HG03575 (cell line): ENCODE measurements around the gene POLN.

Experiments used
- ATAC-seq: cut with Tn5 transposase; IDR thresholded peaks from one replicate; pipeline ENCODE4 v1.9.1; 2021; ENCODE audit not compliant: unreplicated experiment, insufficient number of reproducible peaks, low FRiP score; ENCODE audit errors: extremely low read depth

Gene POLN

GRCh38 chr4:2141762-2142451, 100.0 kb downstream of the POLN start:
- ATAC-seq: no peak

DNA sequence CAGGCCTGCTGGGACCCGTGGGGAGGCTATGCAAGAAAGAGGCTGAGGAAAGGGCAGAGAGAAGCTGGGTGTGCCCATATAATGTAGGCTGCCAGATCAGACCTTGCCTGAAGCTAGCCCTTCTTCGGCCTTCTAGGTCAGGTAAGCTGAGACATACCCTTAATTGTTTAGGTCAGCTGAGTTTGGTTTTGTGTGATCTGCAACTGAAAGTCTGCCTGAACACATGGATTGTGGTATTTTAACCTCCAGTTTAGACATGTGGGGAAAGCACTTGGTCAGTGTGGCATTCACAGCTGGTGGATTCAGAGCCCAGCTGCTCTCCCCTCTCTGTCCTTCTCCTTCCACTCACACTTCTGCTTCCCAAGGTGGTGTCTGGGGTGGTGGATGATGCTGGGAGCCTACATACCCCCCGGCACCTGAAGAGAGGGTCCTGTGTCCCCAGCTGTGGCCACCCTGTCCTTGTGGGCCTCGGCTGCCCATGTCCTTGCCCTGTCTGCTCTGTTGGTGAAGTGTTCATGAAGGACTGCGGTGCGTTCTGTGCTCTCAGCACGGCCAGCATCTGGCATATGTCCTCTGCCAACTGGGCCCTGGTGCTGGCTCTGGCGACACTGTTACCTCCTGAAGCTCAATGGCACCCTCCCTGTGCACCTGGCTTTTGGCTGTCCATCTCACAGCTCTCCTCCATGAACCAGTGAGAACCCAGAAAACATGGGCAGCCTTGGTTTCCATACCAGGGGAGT, 100.7 kb downstream of the POLN start:
- ATAC-seq: no peak

DNA sequence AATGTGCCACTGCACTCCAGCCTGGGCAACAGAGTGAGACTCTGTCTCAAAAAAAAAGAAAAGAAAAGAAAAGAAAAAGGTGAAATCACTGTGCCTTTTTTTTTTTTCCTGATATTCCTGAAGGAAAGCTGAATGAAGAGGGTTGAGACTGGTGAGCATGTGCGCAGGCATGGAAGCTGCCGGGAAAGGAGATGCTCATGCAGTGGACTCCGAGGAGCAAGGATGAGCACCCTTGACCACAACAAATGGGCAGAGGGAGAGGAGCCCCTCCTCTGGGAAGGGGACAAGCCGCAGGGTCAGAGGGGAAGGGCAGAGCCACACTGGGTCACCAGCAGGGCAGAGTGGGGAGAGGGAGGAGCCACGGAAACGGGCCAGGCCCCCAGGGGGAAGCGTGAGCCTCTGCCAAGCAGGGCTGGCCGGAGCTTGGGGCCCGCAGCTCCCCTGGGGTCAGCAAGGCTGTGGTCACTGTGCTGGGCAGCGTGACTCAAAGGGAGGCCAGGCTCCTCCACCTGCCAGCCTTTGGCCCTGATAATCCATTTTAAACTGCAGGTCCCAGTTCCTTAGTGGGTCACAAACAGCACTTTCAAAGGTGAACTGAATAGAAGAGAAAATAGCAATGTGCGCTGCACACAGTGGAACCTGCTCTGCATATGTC, 102.9 kb downstream of the POLN start:
- no peak for ATAC-seq

- ATAC-seq: no peak
Measured at GRCh38 chr4:2136726-2137125, 105.2 kb downstream of the POLN start.

GRCh38 chr4:2135083-2135482, 106.8 kb downstream of the POLN start:
- ATAC-seq: no peak

DNA sequence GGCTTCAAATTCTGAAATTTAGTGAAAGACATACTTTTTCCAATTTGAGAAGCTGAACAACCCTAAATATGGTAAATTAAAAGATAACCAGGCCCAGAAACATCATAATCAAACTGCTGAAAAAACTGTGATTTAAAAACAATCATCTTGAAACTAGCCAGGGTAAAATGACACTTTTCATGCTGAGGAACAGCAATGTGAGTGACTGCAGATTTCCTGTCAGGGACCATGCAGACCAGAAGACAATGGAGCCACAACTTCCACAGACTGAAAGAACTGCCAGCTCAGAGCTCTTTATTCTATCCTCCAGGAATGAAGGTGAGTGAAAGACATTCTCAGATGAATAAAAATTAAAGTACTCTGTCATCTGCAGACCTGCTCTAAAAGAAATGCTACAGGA, 109.5 kb downstream of the POLN start:
- no peak for ATAC-seq

DNA sequence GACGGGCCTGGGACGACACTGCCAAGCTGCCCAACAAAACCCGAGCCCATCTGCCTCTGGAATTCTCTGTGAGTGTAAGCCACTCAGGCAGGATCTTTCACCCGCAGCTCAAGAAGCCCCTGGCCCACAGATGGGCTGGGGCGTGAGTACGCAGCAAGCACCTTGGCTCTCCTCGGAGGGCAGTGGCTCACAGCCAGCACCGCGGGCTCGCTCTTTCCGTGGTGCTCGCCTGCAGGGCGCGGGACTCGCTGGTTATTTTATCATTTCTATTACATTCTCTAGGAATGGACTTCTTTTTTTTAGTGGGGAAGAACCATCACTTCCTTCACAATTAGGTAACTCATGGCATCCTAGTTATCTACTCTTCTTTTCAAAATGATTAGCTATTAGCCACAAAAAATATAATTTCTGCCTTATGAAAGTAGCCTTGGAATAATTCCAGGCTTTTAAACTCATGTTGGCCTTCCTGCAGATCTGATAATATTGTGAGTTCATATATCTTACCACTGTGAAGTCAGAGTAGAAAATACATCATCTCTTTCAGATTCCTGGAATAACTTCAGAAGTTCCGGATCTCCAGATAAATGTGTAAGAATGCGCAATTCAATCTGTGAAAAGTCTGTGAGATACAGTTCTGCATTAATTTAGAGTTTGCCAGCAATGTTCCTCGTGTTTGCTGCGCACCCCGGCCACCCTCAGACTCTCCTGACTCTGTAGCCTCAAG, 114.2 kb downstream of the POLN start:
- ATAC-seq: no peak

DNA sequence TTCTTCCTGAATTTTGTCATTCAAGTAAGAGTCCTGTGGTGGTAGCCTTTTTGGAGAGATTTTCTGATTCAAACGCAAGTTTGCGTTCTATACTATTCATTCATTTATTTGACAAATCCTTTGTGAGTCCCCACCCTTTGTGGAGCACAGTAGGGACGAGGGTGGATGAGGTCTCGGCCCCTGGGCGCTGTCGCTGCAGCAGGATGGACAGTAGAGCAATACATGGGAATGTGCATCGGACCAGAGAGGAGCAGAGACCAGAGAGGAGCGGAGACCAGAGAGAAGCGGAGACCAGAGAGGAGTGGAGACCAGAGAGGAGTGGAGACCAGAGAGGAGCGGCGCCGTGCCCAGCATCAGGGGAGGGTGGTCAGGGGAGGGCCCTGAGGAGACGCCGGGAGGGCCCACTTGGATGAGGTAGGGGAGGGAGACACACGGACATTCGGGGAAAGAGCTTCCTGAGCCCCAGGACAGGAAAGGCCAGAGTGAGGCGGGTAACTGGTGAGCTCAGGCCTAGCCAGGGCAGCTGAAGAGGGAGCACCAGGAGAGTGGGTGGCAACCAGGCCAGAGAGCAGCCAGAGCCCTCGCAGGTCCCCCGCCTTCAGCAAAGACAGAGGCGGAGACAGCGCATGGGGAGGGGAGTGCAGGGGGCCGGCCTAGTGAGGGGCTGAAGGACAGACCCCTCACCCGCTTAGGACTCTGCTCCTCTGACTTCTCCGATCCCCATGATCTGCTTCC, 115.4 kb downstream of the POLN start:
- no peak for ATAC-seq

- no peak for ATAC-seq
Measured at GRCh38 chr4:2125831-2126230, 116.1 kb downstream of the POLN start.

DNA sequence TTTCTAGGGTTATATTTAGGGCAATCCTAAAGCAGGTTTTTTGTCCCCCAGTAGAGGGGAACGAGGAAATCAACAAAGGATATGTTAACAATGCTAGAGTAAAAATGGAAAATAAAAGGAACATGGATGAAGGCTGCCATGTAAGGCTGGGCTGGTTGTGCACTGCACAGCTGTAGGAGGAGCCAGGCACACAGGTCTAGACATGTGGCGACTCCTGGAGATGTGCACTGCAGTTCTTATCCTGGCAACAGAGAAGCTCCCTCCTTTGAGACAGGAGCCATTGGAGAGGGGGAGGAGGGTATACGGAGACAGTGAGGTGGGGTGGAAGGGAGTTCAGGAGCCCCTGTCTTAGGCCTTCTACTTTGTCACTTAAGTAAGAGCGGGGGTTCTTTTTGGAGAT, 116.9 kb downstream of the POLN start:
- ATAC-seq: no peak

DNA sequence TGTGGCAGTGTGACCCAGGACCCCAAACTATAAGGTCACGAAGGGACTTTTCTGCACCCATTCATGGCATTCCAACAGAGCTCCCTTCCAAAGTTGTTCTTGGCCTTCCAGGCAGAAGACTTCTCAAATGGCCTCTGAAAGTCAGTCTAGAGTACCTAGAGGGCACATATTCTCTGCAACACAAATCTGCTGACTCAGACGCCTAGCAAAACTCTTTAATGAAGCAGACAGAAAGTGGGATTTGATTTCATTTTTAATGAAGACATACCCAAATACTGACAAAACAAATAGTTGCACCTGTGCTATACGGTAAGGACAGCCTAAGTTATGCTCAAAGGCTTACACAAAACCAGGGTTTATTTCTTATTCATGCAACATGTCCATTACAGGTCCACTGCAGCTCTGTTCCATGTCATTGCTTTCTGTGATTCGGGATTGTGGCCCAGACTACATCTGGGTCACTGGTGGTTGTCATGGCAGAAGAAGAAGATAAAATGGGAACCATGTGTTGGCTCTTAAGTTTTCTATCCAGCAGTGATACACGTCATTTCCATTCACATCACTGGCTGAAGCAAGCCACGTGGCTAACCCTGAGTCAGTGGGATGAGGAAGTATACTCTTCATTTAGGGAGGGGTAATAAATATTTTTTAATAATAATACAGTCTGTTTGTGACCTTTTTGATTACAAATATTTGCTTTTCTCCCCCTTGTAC, 125.1 kb downstream of the POLN start:
- no peak for ATAC-seq

DNA sequence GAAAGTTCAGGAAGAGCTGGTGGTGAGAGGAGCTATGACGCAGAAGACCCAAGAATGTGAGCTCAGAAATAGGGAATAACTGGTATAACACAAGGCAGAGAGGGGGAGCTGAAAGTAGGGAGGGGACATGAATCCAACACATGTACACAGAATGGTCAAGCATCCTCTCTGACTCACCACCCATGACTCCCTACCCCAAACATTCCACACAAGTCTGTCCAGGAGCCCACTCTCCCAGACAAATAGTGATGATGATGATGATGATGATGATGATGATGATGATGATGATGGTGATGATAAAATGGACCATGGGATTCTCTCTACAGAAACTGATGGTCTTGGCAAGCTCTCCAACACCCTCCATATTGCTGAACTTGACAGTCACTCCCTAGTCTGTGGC, 136.4 kb downstream of the POLN start:
- no peak for ATAC-seq

GRCh38 chr4:2104556-2105345, 137.2 kb downstream of the POLN start:
- no peak for ATAC-seq

- ATAC-seq: no peak
Measured at GRCh38 chr4:2103843-2104547, 137.9 kb downstream of the POLN start.

GRCh38 chr4:2103127-2103842, 138.6 kb downstream of the POLN start:
- no peak for ATAC-seq

- ATAC-seq: no peak
Measured at GRCh38 chr4:2102045-2102883, 139.7 kb downstream of the POLN start.
